ENCODE results near the gene PAM16. TPM values are rescaled to one million over a fixed set of nuclear protein-coding genes. Genes with fewer than 3 reads are reported as not detected.

The PAM16 gene
- total RNA-seq, 3 donors from 2014 or later (not counting 1 experiment from before 2014, with no cell fraction given), result 29.4 to 42.7 (median 39.0) TPM

- 86% methylated on average over 9 of the region's 9 CpGs for WGBS (ENCODE audit: insufficient coverage)
- H3K4me3 Mint-ChIP-seq, result no peak overlapping the region
- Histone ChIP-seq H3K4me3 (ENCODE audit: low read length) (no peak overlapping the region), H3K4me1 (ENCODE audit: control insufficient read depth, insufficient read depth, low read length) (peaks cover 27% of the 10 kb centered on the region), H3K36me3 (ENCODE audit: control insufficient read depth, insufficient read depth, low read length) (peaks cover 2% of the 10 kb centered on the region), H3K27ac (ENCODE audit: low read length) (no peak overlapping the region), H3K9me3 (ENCODE audit: control insufficient read depth, insufficient read depth, low read length) (no peaks in the 10 kb centered on the region), H3K27me3 (ENCODE audit: control insufficient read depth, insufficient read depth, low read length) (no peaks in the 10 kb centered on the region)
- intact Hi-C loops (cut with micrococcal nuclease), result no loop called here
- H3K27me3 Mint-ChIP-seq (ENCODE audit: low read depth in 2 of 2), result no peaks in the 10 kb centered on the region
- peak overlapping the region in 1 of 2 donors; percentile 11 for H3K27ac Mint-ChIP-seq
- no peak for DNase-seq
- no peaks in the 10 kb centered on the region for H3K9me3 Mint-ChIP-seq
- no peak for ATAC-seq
- TF ChIP-seq CTCF (IDR thresholded peaks at IDR 0.05), result no peak
- H3K4me1 Mint-ChIP-seq, result peaks cover 0 to 20% of the 10 kb centered on the region in 2 donors
- no peaks in the 10 kb centered on the region for H3K36me3 Mint-ChIP-seq
Observed at GRCh38 chr16:4373356-4373908, 22.3 kb upstream of the PAM16 start.

- H3K27me3 Mint-ChIP-seq (ENCODE audit: low read depth in 2 of 2), result no peaks in the 10 kb centered on the region
- H3K9me3 ChIP-seq (ENCODE audit: control insufficient read depth, insufficient read depth, low read length), result no peaks in the 10 kb centered on the region
- peak overlapping the region in 1 of 2 donors; percentile 60 for H3K27ac Mint-ChIP-seq
- intact Hi-C loops (cut with micrococcal nuclease), result no loop called here
- no peaks in the 10 kb centered on the region for H3K9me3 Mint-ChIP-seq
- peaks cover 2% of the 10 kb centered on the region for H3K36me3 ChIP-seq (ENCODE audit: control insufficient read depth, insufficient read depth, low read length)
- H3K27me3 ChIP-seq (ENCODE audit: control insufficient read depth, insufficient read depth, low read length), result no peaks in the 10 kb centered on the region
- H3K4me3 ChIP-seq (ENCODE audit: low read length), result peak overlapping the region; percentile 16
- DNase-seq, result no peak
- TF ChIP-seq CTCF (IDR thresholded peaks at IDR 0.05), result no peak
- H3K27ac ChIP-seq (ENCODE audit: low read length), result no peak overlapping the region
- peaks cover 27% of the 10 kb centered on the region for H3K4me1 ChIP-seq (ENCODE audit: control insufficient read depth, insufficient read depth, low read length)
- no peaks in the 10 kb centered on the region for H3K36me3 Mint-ChIP-seq
- ATAC-seq, result no peak
- 90% methylated on average over 8 of the region's 10 CpGs for WGBS (ENCODE audit: insufficient coverage)
- peaks cover 0 to 20% of the 10 kb centered on the region in 2 donors for H3K4me1 Mint-ChIP-seq
- no peak overlapping the region for H3K4me3 Mint-ChIP-seq
Observed at GRCh38 chr16:4372578-4373355, 21.6 kb upstream of the PAM16 start.

GRCh38 chr16:4372001-4372577 lies 21.0 kb upstream of the PAM16 start:
- Histone ChIP-seq H3K9me3 (ENCODE audit: control insufficient read depth, insufficient read depth, low read length) (no peaks in the 10 kb centered on the region), H3K27ac (ENCODE audit: low read length) (no peak overlapping the region), H3K4me1 (ENCODE audit: control insufficient read depth, insufficient read depth, low read length) (peaks cover 27% of the 10 kb centered on the region), H3K27me3 (ENCODE audit: control insufficient read depth, insufficient read depth, low read length) (no peaks in the 10 kb centered on the region), H3K4me3 (ENCODE audit: low read length) (peak overlapping the region; percentile 16), H3K36me3 (ENCODE audit: control insufficient read depth, insufficient read depth, low read length) (peaks cover 9% of the 10 kb centered on the region)
- ATAC-seq, result peak; percentile 49 to 69 (median 55)
- Mint-ChIP-seq H3K4me3 (peak overlapping the region; percentile 75), H3K27ac (peak overlapping the region in 1 of 2 donors; percentile 60), H3K4me1 (peaks cover 0 to 20% of the 10 kb centered on the region in 2 donors), H3K9me3 (no peaks in the 10 kb centered on the region), H3K27me3 (ENCODE audit: low read depth in 2 of 2) (no peaks in the 10 kb centered on the region), H3K36me3 (no peaks in the 10 kb centered on the region)
- intact Hi-C loops (cut with micrococcal nuclease), result no loop called here
- WGBS (ENCODE audit: insufficient coverage), result 9% methylated on average over 43 of the region's 43 CpGs
- TF ChIP-seq CTCF (IDR thresholded peaks at IDR 0.05), result no peak
- peak; percentile 36 to 62 for DNase-seq
